Common myeloid progenitor, CD34-positive (primary cell): ENCODE results near the gene TMEM253.

ENCODE experiments used
- CTCF ChIA-PET: fragments of 350-600 bp; sonication (Branson Sonifier 250); formaldehyde crosslinking; loops from one replicate; lab custom pipeline; 2021; ENCODE audit warnings: antibody characterized with exemption; lab: Charles Lee
- POLR2A ChIA-PET: fragments of 350-600 bp; sonication (Branson Sonifier 250); formaldehyde crosslinking; loops from one replicate; lab custom pipeline; 2021; ENCODE audit warnings: antibody characterized with exemption; lab: Charles Lee
- DNase-seq, 3 donors: peaks; one replicate each; pipeline versions ENCODE4 v3.0.0 to v3.0.0-alpha.2; 2013
- H3K27ac ChIP-seq, 2 experiments: 1 replicate in 1 of 2; 2 replicates in 1 of 2; pipeline ENCODE4 v1.7.0; 2013; ENCODE audit warnings: inconsistent platforms in 2 of 2, low read length in 2 of 2, mild to moderate bottlenecking in 2 of 2, low read depth in 1 of 2, moderate library complexity in 1 of 2; ENCODE audit not compliant: severe bottlenecking in 2 of 2, insufficient read depth in 1 of 2, poor library complexity in 1 of 2
- H3K27me3 ChIP-seq, 5 experiments: replicated peaks in 2 of 5; 1 replicate in 3 of 5; 2 replicates in 2 of 5; pipeline versions ENCODE4 v1.6.1 to v1.7.0; 2013; ENCODE audit warnings: low read length in 4 of 5, mild to moderate bottlenecking in 2 of 5, moderate library complexity in 2 of 5, inconsistent platforms in 1 of 5; ENCODE audit not compliant: insufficient read depth in 5 of 5, control insufficient read depth in 4 of 5
- H3K36me3 ChIP-seq, 4 experiments: 1 replicate in 2 of 4; 2 replicates in 2 of 4; pipeline versions ENCODE4 v1.6.1 to v1.7.0; 2013; ENCODE audit warnings: low read length in 3 of 4, control low read depth in 1 of 4, mild to moderate bottlenecking in 1 of 4; ENCODE audit not compliant: control insufficient read depth in 4 of 4, insufficient read depth in 4 of 4
- H3K4me1 ChIP-seq, 4 experiments: 1 replicate in 3 of 4; 2 replicates in 1 of 4; pipeline versions ENCODE4 v1.6.1 to v1.7.1; 2013; ENCODE audit warnings: low read length in 3 of 4, mild to moderate bottlenecking in 3 of 4, control low read depth in 1 of 4, inconsistent platforms in 1 of 4, moderate library complexity in 1 of 4; ENCODE audit not compliant: control insufficient read depth in 4 of 4, insufficient read depth in 4 of 4; ENCODE audit errors: control extremely low read depth in 1 of 4
- H3K4me3 ChIP-seq, 7 experiments: 1 replicate in 4 of 7; 2 replicates in 3 of 7; pipeline versions ENCODE4 v1.5.1 to v1.7.0; 2013; ENCODE audit warnings: mild to moderate bottlenecking in 7 of 7, low read length in 6 of 7, moderate library complexity in 6 of 7, inconsistent platforms in 2 of 7, low read depth in 2 of 7, control low read depth in 1 of 7; ENCODE audit not compliant: insufficient read depth in 4 of 7, control insufficient read depth in 1 of 7; ENCODE audit errors: extremely low read depth in 1 of 7
- H3K9me3 ChIP-seq, 5 experiments: 1 replicate in 4 of 5; 2 replicates in 1 of 5; pipeline versions ENCODE4 v1.6.1 to v1.7.1; 2013; ENCODE audit warnings: low read length in 4 of 5, mild to moderate bottlenecking in 2 of 5, inconsistent platforms in 1 of 5, low read depth in 1 of 5, moderate library complexity in 1 of 5; ENCODE audit not compliant: control insufficient read depth in 4 of 5, insufficient read depth in 2 of 5; ENCODE audit errors: control extremely low read depth in 1 of 5
- WGBS: methylation state at CpG from one replicate; pipeline ENCODE4 v1.1.5; 2013; ENCODE audit not compliant: insufficient coverage; 5-methylcytosine and 5-hydroxymethylcytosine counted together

The TMEM253 gene

DNA sequence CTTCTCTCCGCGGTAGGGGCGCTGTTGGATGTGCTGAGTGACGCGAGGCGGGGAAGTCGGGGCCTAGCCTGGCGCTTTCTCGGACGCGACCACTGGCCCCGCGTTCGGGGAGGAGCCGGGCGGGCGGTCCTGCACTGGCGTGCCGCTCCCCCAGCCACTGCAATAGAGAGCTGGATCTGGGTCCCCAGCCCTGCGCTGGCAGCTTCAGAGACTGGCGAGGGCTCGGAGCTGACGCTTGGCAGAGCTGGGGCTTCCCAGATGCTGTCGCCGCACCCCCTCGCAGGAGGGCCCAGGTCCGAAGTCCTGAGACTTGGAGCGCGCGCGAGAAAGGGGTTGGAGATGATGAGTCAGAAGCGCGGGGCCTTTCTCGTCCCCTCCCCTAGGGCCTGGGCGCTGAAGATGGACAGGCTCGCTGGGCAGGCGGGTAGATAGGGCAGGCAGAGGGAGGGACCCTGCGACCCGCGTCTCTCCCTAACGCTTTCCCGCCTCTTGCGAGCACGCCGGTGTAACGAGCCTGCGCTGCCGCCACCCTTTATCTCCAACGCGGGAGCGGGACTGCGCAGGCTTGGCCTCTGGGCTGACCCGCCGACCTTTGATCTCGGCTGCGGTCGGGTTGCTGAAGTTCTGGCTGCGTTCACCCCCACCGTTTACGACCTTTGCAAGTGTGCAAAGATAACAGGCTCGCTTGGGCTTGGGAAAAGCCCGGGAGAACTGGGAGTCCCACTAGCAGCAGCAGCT is 3.0 kb downstream of the TMEM253 start:
- Histone ChIP-seq H3K4me3 (peak overlapping the region; percentile 79 to 89 (median 85)), H3K27ac (peak overlapping the region; percentile 98 to 99), H3K36me3 (no peaks in the 10 kb centered on the region), H3K27me3 (peaks cover 0 to 2% (median 0%) of the 10 kb centered on the region in 5 experiments), H3K4me1 (peaks cover 10 to 53% (median 39%) of the 10 kb centered on the region in 4 experiments), H3K9me3 (no peaks in the 10 kb centered on the region)
- DNase-seq, result peak; percentile 94 to 97 (median 96)
- POLR2A ChIA-PET, result interaction anchor here (1.0 to 1.4 kb wide), 4 partner anchors 15 to 36 kb away, joined by 4 to 14 read pairs (median 4); no protein-coding TSS in a partner anchor
- 0% methylated on average over 57 of the region's 62 CpGs for WGBS
- CTCF ChIA-PET, result interaction anchor here (0.7 to 12.2 kb wide), 26 partner anchors 9 to 289 kb away, joined by 3 to 204 read pairs (median 6); partner anchors contain the start of genes ARHGEF40, RNASE8 and ZNF219

DNA sequence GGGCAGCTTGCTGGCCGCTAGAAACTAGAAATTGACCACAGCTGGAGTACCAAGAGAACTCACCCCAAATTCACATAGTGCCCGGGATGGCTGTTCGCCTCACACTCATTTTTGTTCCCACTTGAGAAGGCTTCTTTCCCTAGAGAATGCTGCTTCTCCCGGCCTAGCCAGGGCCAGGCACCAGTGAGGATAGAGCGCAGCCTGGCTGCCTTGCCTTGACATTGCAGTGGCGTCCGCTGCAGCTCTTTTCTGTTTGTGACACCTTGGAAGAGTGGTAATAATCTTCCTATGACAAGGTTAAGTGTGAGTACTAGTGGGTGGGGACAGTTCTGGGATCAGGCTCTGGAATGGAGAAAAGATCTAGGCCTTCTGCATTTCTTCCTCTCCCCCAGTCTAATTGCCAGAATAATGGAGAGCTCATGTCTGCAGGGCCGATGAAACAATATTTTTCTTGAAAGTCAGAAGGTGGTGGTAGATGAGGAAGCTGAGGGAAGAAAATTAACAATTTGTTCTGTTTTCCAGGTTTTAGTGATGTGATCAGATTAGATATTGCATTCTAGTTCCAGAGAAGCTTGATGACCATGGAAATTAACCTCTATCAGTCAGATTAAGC is 3.7 kb downstream of the TMEM253 start:
- POLR2A ChIA-PET, result interaction anchor here (1.0 to 1.2 kb wide), 3 partner anchors 15 to 36 kb away, joined by 4 to 14 read pairs (median 5); no protein-coding TSS in a partner anchor
- H3K4me3 ChIP-seq, result peak overlapping the region; percentile 79 to 89 (median 85)
- H3K4me1 ChIP-seq, result peaks cover 8 to 47% (median 32%) of the 10 kb centered on the region in 4 experiments
- DNase-seq, result peak; percentile 60 to 71 (median 61)
- no peaks in the 10 kb centered on the region for H3K9me3 ChIP-seq
- WGBS, result 16% methylated on average over 4 of the region's 8 CpGs
- H3K27ac ChIP-seq, result peak overlapping the region; percentile 98 to 99
- no peaks in the 10 kb centered on the region for H3K36me3 ChIP-seq
- H3K27me3 ChIP-seq, result peaks cover 0 to 2% (median 0%) of the 10 kb centered on the region in 5 experiments
- CTCF ChIA-PET, result interaction anchor here (0.7 to 12.2 kb wide), 30 partner anchors 9 to 289 kb away, joined by 3 to 204 read pairs (median 4); partner anchors contain the start of genes ARHGEF40, RNASE8 and ZNF219

DNA sequence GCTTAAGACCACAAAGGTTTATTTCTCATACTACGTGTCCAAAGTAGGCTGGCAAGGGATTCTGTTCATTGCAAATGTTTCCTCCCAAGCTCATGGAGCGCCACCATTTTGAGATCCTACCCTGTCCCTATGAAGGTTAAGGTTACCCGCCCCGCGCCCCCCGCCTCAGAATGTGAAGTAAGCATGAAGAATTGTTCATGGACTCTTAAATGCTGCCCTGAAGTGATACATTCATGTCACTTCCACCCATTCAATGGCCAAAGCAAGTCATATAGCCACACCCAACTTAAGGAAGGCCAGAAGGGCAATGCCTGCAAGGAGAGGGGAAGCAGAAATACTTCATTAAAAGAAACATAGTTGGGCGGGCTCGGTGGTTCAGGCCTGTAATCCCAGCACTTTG is 4.2 kb downstream of the TMEM253 start:
- Histone ChIP-seq H3K36me3 (no peaks in the 10 kb centered on the region), H3K9me3 (no peaks in the 10 kb centered on the region), H3K4me3 (peak overlapping the region in 1 of 7 experiments; percentile 79), H3K27me3 (peaks cover 0 to 2% (median 0%) of the 10 kb centered on the region in 5 experiments), H3K4me1 (peaks cover 8 to 44% (median 29%) of the 10 kb centered on the region in 4 experiments), H3K27ac (peak overlapping the region in 1 of 2 experiments; percentile 99)
- CTCF ChIA-PET, result interaction anchor here (0.9 to 12.2 kb wide), 26 partner anchors 9 to 134 kb away, joined by 3 to 204 read pairs (median 5); partner anchors contain the start of genes ARHGEF40, RNASE8 and ZNF219
- no peak for DNase-seq
- POLR2A ChIA-PET, result interaction anchor here (1.0 to 1.2 kb wide), 3 partner anchors 16 to 37 kb away, joined by 4 to 14 read pairs (median 5); no protein-coding TSS in a partner anchor
- 88% methylated on average over 6 of the region's 8 CpGs for WGBS

DNA sequence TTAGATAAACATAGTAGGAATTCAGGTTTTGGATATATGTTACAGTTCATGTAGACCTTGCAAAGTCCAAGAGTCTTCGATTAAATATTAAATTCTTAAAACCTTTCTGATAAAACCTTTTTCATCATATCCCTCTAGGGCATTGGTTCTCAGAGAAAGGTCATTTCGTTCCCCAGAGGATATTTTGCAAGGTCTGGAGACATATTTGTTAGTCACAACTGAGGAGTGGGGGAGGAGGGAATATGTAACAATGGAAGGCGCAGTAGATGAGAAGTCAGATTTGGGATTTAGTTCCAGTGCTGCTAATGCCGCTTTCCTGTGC is 5.3 kb downstream of the TMEM253 start:
- no peaks in the 10 kb centered on the region for H3K9me3 ChIP-seq
- peaks cover 8 to 44% (median 29%) of the 10 kb centered on the region in 4 experiments for H3K4me1 ChIP-seq
- no peaks in the 10 kb centered on the region for H3K27me3 ChIP-seq
- H3K4me3 ChIP-seq, result no peak overlapping the region
- H3K27ac ChIP-seq, result no peak overlapping the region
- POLR2A ChIA-PET, result no interaction called here
- no peak for DNase-seq
- CTCF ChIA-PET, result interaction anchor here (0.6 to 12.2 kb wide), 8 partner anchors 9 to 90 kb away, joined by 3 to 204 read pairs (median 86); partner anchors contain the start of genes ARHGEF40 and ZNF219
- H3K36me3 ChIP-seq, result no peaks in the 10 kb centered on the region
- WGBS, result 81% methylated on average over 2 of the region's 4 CpGs

DNA sequence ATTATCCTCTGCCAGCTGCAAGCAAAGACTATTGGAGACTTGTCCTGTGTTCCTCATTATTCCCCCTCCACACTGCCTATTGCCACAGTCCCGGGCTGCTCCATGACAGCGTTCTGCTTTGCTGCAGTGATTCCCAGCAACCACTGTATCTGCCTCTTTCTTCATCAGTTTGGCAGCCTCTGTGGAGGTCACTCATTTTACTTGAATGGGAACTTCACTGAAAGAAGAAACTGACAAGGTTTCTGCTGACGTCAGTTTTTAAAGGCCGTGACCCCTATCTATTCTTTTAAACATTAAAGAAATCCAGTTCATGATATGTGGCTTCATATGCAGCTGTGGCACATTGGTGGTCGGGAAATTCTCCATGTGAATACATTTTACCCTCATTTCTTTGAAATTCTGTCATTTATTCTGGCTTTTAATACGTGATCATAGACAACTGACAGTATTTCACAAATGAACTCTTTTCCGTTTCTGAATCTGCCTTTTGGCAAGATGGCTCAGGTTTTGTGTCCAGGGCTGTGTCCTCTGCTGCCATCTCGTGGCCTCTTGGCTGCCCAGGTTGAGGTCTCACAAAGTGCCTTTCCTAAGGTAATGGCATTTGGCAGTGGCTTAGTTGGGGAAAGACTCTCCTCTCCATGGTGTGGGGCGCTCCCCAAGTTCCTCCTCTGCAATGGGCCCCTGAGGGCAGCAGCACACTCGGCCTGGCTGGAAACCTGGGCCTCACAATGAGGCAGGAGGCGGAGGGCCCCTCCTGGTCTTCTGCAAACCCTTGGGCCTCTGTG is 5.8 kb downstream of the TMEM253 start:
- DNase-seq, result peak; percentile 79 to 86 (median 80)
- Histone ChIP-seq H3K27me3 (no peaks in the 10 kb centered on the region), H3K9me3 (no peaks in the 10 kb centered on the region), H3K27ac (no peak overlapping the region), H3K4me3 (peak overlapping the region in 1 of 7 experiments; percentile 48), H3K36me3 (no peaks in the 10 kb centered on the region), H3K4me1 (peaks cover 8 to 42% (median 29%) of the 10 kb centered on the region in 4 experiments)
- POLR2A ChIA-PET, result no interaction called here
- WGBS, result 41% methylated on average over 8 of the region's 11 CpGs
- CTCF ChIA-PET, result interaction anchor here (0.9 to 12.2 kb wide), 8 partner anchors 9 to 91 kb away, joined by 3 to 204 read pairs (median 48); partner anchors contain the start of genes ARHGEF40 and ZNF219

DNA sequence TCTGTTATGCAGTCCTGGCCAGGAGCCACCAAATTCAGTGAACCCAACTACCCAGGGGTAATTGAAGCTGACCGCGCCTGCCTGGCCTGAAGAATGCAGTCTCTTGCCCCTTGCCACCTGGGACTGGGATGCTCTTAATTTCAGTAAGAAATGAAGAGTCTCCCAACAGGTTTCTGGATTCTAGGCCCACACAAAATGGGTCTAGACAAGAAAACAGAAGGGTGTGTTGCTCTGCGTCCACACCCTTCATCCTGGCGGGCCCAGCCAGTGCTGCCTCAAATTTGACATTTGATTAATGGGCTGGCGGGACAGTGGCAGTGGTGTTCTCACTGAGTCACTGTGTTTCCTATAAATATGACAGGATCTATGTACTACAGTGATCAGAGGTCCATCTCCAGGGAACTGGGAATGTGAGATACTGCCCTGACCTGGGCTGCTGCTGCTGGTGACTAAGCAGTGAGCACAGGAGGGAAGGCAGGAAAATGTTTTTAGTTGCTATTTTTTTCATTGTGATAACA is 6.5 kb downstream of the TMEM253 start:
- DNase-seq, result no peak
- H3K27me3 ChIP-seq, result no peaks in the 10 kb centered on the region
- H3K4me1 ChIP-seq, result peaks cover 8 to 35% (median 27%) of the 10 kb centered on the region in 4 experiments
- no peaks in the 10 kb centered on the region for H3K36me3 ChIP-seq
- no peak overlapping the region for H3K27ac ChIP-seq
- 86% methylated on average over 1 of the region's 5 CpGs for WGBS
- H3K4me3 ChIP-seq, result no peak overlapping the region
- ChIA-PET CTCF (interaction anchor here (0.9 to 12.2 kb wide), 7 partner anchors 8 to 92 kb away, joined by 3 to 204 read pairs (median 93); partner anchors contain the start of genes ARHGEF40 and ZNF219), POLR2A (no interaction called here)
- H3K9me3 ChIP-seq, result no peaks in the 10 kb centered on the region
